Loucy (cell line): ENCODE measurements around the gene RAC3.

Source experiments
- H2AFZ ChIP-seq: fragments of 200-600 bp; sonication (generic); 2 replicates; pipeline ENCODE4 v1.6.0; 2016; ENCODE audit warnings: antibody characterized with exemption, mild to moderate bottlenecking, low read length, moderate library complexity
- H3F3A ChIP-seq: fragments of 200-600 bp; 2 replicates; pipeline ENCODE4 v1.6.0; 2016; ENCODE audit warnings: antibody characterized with exemption, low read depth, mild to moderate bottlenecking
- H3K27me3 ChIP-seq: fragments of 200-600 bp; sonication (generic); 2 replicates; pipeline ENCODE4 v1.6.1; 2014; ENCODE audit warnings: low read length, mild to moderate bottlenecking; ENCODE audit not compliant: insufficient read depth, poor library complexity, severe bottlenecking
- H3K36me3 ChIP-seq: fragments of 200-600 bp; sonication (generic); 2 replicates; pipeline ENCODE4 v1.6.1; 2016; ENCODE audit warnings: low read length; ENCODE audit not compliant: insufficient read depth
- H3K4me1 ChIP-seq: fragments of 200-600 bp; sonication (generic); 2 replicates; pipeline ENCODE4 v1.5.1; 2014; ENCODE audit warnings: low read length, mild to moderate bottlenecking; ENCODE audit not compliant: insufficient read depth, poor library complexity, severe bottlenecking
- H3K4me2 ChIP-seq: fragments of 200-600 bp; sonication (generic); 2 replicates; pipeline ENCODE4 v1.6.0; 2014; ENCODE audit warnings: antibody characterized with exemption, low read length, low read depth, mild to moderate bottlenecking; ENCODE audit not compliant: poor library complexity, severe bottlenecking
- H3K4me3 ChIP-seq: fragments of 200-600 bp; sonication (generic); 2 replicates; pipeline ENCODE4 v1.5.1; 2014; ENCODE audit warnings: low read length, mild to moderate bottlenecking, mixed read lengths; ENCODE audit not compliant: poor library complexity, severe bottlenecking
- H3K79me2 ChIP-seq: fragments of 200-600 bp; sonication (generic); 2 replicates; pipeline ENCODE4 v1.6.1; 2014; ENCODE audit warnings: low read length; ENCODE audit not compliant: insufficient read depth
- H3K9ac ChIP-seq: fragments of 200-600 bp; sonication (generic); 2 replicates; pipeline ENCODE4 v1.6.0; 2014; ENCODE audit warnings: mild to moderate bottlenecking, low read depth, low read length, moderate library complexity; ENCODE audit not compliant: poor library complexity, severe bottlenecking
- H3K9me2 ChIP-seq: fragments of 200-600 bp; sonication (generic); replicated peaks from 2 replicates; pipeline ENCODE4 v1.6.1; 2016; ENCODE audit warnings: low read depth, low read length, mixed read lengths
- H3K9me3 ChIP-seq: fragments of 200-600 bp; sonication (generic); 2 replicates; pipeline ENCODE4 v1.6.1; 2014; ENCODE audit warnings: mild to moderate bottlenecking, antibody characterized with exemption, low read length, low read depth; ENCODE audit not compliant: insufficient read depth
- H4K20me1 ChIP-seq: fragments of 200-600 bp; sonication (generic); 2 replicates; pipeline ENCODE4 v1.6.0; 2014; ENCODE audit warnings: antibody characterized with exemption, low read length, mild to moderate bottlenecking; ENCODE audit not compliant: insufficient read depth, poor library complexity, severe bottlenecking
- CTCF ChIP-seq: fragments of 200-600 bp; sonication (generic); conservative IDR thresholded peaks from 2 replicates; pipeline ENCODE4 v1.5.1; 2014; ENCODE audit warnings: mild to moderate bottlenecking, antibody characterized with exemption, low read length
- EZH2phosphoT487 ChIP-seq: fragments of 200-600 bp; IDR thresholded peaks from 2 replicates; pipeline ENCODE4 v1.6.1; 2018; ENCODE audit warnings: antibody characterized with exemption, mild to moderate bottlenecking, moderate library complexity, borderline replicate concordance

Gene RAC3

GRCh38 chr17:82064433-82065192, 33.1 kb downstream of the RAC3 start:
- H4K20me1 ChIP-seq: peaks cover 4% of the 10 kb centered on the region
- H3K79me2 ChIP-seq: peaks cover 21% of the 10 kb centered on the region
- peak overlapping the region; percentile 93 for H3K9ac ChIP-seq
- no peak overlapping the region for H2AFZ ChIP-seq
- no peak for TF ChIP-seq EZH2phosphoT487
- no peak for TF ChIP-seq CTCF
- peak overlapping the region; percentile 98 for H3K4me3 ChIP-seq
- peaks cover 4% of the 10 kb centered on the region; the same call in 1 of the 2 replicates for H3K36me3 ChIP-seq
- H3K4me2 ChIP-seq: peak overlapping the region; percentile 95
- no peaks in the 10 kb centered on the region for H3K9me2 ChIP-seq
- no peaks in the 10 kb centered on the region for H3F3A ChIP-seq
- H3K27me3 ChIP-seq: no peaks in the 10 kb centered on the region
- H3K9me3 ChIP-seq: no peaks in the 10 kb centered on the region
- peaks cover 14% of the 10 kb centered on the region for H3K4me1 ChIP-seq

- Histone ChIP-seq H3K4me3 (peak overlapping the region; percentile 98), H3K36me3 (no peaks in the 10 kb centered on the region; the same call in 1 of the 2 replicates), H3K9me3 (no peaks in the 10 kb centered on the region), H3K9ac (peak overlapping the region; percentile 93), H3F3A (no peaks in the 10 kb centered on the region), H3K9me2 (no peaks in the 10 kb centered on the region), H4K20me1 (peaks cover 4% of the 10 kb centered on the region), H2AFZ (no peak overlapping the region), H3K4me1 (peaks cover 14% of the 10 kb centered on the region), H3K4me2 (peak overlapping the region; percentile 95), H3K79me2 (peaks cover 21% of the 10 kb centered on the region), H3K27me3 (no peaks in the 10 kb centered on the region)
- no peak for TF ChIP-seq EZH2phosphoT487
These were observed 33.7 kb downstream of the RAC3 start for GRCh38 chr17:82065193-82065637.

- H3K79me2 ChIP-seq: peaks cover 21% of the 10 kb centered on the region
- TF ChIP-seq CTCF: no peak
- no peak for TF ChIP-seq EZH2phosphoT487
- H3F3A ChIP-seq: no peaks in the 10 kb centered on the region
- H3K36me3 ChIP-seq: no peaks in the 10 kb centered on the region; the same call in 1 of the 2 replicates
- H4K20me1 ChIP-seq: peaks cover 4% of the 10 kb centered on the region
- H3K27me3 ChIP-seq: no peaks in the 10 kb centered on the region
- H2AFZ ChIP-seq: peak within 1 kb of the TSS; percentile 99
- peak within 1 kb of the TSS; percentile 98 for H3K4me3 ChIP-seq
- peaks cover 14% of the 10 kb centered on the region for H3K4me1 ChIP-seq
- H3K9me2 ChIP-seq: no peaks in the 10 kb centered on the region
- H3K9me3 ChIP-seq: no peaks in the 10 kb centered on the region
- H3K4me2 ChIP-seq: peak within 1 kb of the TSS; percentile 95
- peak within 1 kb of the TSS; percentile 93 for H3K9ac ChIP-seq
These were observed 34.3 kb downstream of the RAC3 start, which contains the start of gene DUS1L for GRCh38 chr17:82065638-82066303. DUS1L (minus strand) TSS chr17:82065804; CDS start chr17:82065059, 745 bp downstream.
